Kidney epithelial cell (primary cell): ENCODE measurements around the gene GPR132. TPM values are rescaled to one million over a fixed set of nuclear protein-coding genes. Genes with fewer than 3 reads are reported as not detected.
"Not testable (repeated sequence)": the region's sequence is repeated elsewhere in the genome, so short reads cannot be mapped to it uniquely, and the experiment has no call there.

Source experiments
- DNase-seq: peaks from one replicate; pipeline ENCODE4 v3.0.0-alpha.2; 2010; ENCODE audit warnings: low read depth
- H3K27me3 ChIP-seq: 2 replicates; pipeline ENCODE4 v1.6.0; 2011; ENCODE audit warnings: low read length; ENCODE audit not compliant: control insufficient read depth, insufficient read depth
- H3K36me3 ChIP-seq: 2 replicates; pipeline ENCODE4 v1.5.1; 2011; ENCODE audit warnings: low read length; ENCODE audit not compliant: control insufficient read depth, insufficient read depth
- H3K4me3 ChIP-seq: 2 replicates; pipeline ENCODE4 v1.5.1; 2011; ENCODE audit warnings: low read depth, mild to moderate bottlenecking, control low read depth, low read length
- total RNA-seq: library from RNA; depleted of rRNA; stranded (reverse); fragments of >200 nt; gene quantifications from 2 replicates; pipeline ENCODE4 v1.2.3, GENCODE V29; 2015
- TF ChIP-seq, protein P1 (sequence below): IDR thresholded peaks from 2 replicates; pipeline ENCODE4 v1.5.1; 2011; ENCODE audit warnings: mild to moderate bottlenecking, moderate library complexity, low read length, control low read depth, inconsistent platforms; ENCODE audit not compliant: insufficient read depth, poor library complexity, severe bottlenecking

GPR132 gene
- total RNA-seq, 1 donor from 2014 or later: 1.7 TPM

- no peak overlapping the region for H3K4me3 ChIP-seq
- H3K27me3 ChIP-seq: no peaks in the 10 kb centered on the region
- no peaks in the 10 kb centered on the region for H3K36me3 ChIP-seq
- no peak for DNase-seq
- TF ChIP-seq, protein P1, sequence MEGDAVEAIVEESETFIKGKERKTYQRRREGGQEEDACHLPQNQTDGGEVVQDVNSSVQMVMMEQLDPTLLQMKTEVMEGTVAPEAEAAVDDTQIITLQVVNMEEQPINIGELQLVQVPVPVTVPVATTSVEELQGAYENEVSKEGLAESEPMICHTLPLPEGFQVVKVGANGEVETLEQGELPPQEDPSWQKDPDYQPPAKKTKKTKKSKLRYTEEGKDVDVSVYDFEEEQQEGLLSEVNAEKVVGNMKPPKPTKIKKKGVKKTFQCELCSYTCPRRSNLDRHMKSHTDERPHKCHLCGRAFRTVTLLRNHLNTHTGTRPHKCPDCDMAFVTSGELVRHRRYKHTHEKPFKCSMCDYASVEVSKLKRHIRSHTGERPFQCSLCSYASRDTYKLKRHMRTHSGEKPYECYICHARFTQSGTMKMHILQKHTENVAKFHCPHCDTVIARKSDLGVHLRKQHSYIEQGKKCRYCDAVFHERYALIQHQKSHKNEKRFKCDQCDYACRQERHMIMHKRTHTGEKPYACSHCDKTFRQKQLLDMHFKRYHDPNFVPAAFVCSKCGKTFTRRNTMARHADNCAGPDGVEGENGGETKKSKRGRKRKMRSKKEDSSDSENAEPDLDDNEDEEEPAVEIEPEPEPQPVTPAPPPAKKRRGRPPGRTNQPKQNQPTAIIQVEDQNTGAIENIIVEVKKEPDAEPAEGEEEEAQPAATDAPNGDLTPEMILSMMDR: no peak
Observed at GRCh38 chr14:105029402-105029801, 35.8 kb downstream of the GPR132 start.

DNA sequence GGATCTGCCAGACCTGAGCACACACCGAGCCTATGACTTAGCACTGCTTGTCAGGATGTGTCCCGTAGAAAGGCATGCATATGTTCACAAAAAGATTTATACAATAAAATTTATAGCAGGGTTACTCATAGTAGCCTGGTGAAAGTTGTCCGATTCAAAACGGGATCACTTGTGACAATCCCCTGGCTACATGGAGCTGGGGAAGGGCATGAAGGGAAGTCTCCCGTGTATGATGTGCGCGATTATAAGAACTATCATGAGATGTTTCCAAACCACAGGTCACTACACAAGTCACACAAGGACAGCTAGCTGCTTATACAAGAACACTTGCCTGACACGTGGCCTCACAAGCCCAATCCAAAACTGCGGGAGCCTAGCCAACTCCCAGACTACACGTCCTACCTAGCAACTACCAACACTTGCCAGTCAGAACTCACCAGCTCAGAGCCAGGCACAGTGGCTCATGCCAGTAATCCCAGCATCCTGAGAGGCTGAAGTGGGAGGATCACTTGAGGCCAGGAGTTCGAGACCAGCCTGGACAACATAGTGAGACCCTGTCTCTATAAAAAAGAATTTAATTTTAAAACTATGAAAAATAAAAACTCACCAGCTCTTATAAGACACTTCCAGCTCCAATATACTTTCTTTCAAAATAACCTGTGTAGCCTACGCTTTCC lies 36.8 kb downstream of the GPR132 start:
- H3K27me3 ChIP-seq: no peaks in the 10 kb centered on the region
- DNase-seq: no peak
- TF ChIP-seq, protein P1: no peak
- H3K4me3 ChIP-seq: no peak overlapping the region
- no peaks in the 10 kb centered on the region for H3K36me3 ChIP-seq

- not testable (repeated sequence) for H3K4me3 ChIP-seq, H3K27me3 ChIP-seq, DNase-seq, H3K36me3 ChIP-seq
Observed at GRCh38 chr14:105027718-105028117, 37.5 kb downstream of the GPR132 start.

- Histone ChIP-seq H3K36me3 (no peaks in the 10 kb centered on the region), H3K27me3 (no peaks in the 10 kb centered on the region), H3K4me3 (no peak overlapping the region)
- DNase-seq: no peak
- TF ChIP-seq, protein P1: no peak
Observed at GRCh38 chr14:105026802-105027563, 38.2 kb downstream of the GPR132 start.

DNA sequence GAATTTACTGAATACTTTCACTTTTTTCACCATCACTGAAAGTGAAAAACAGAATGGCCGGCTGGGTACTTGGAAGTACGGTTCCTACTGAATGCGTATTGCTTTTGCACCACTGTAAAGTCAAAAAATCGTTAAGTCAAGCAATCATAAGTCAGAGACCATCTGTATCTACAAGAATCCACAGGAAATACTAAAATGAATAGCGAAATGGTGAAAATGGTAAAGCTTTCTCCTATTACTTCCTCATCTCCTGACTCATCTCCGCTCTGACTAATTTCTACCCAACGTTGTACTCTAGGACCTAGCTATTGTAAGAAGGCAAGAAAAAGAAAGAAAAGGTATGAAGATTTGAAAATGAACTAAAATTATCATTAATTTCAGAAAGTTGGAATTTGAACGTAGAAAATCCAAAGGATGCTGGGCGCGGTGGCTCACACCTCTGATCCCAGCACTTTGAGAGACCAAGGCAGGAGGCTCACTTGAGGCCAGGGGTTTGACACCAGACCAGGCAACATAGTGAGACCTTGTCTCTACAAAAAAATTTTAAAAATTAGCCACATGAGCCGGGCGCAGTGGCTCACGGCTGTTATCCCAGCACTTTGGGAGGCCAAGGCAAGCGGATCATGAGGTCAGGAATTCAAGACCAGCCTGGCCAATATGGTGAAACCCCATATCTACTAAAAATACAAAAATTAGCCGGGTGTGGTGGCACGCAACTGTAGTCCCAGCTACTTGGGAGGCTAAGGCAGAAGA lies 39.0 kb downstream of the GPR132 start:
- no peaks in the 10 kb centered on the region for H3K27me3 ChIP-seq
- H3K4me3 ChIP-seq: no peak overlapping the region
- no peaks in the 10 kb centered on the region for H3K36me3 ChIP-seq
- TF ChIP-seq, protein P1: no peak
- DNase-seq: no peak

DNA sequence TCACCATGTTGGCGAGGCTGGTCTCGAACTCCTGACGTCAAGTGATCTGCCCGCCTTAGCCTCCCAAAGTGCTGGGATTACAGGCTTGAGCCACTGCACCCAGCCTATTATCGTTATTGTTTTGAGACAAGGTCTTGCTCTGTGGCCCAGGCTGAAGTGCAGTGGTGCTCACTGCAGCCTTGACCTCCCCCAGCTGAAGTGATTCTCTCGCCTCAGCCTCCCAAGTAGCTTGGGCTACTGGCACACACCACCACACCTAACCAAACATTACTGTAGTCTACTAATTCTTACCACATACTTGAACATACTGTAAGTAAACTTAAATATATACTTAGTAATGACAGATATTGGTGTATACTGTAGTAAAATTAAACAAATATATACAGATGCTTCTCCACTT lies 39.8 kb downstream of the GPR132 start:
- Histone ChIP-seq H3K27me3 (no peaks in the 10 kb centered on the region), H3K4me3 (no peak overlapping the region), H3K36me3 (no peaks in the 10 kb centered on the region)
- TF ChIP-seq, protein P1: no peak
- no peak for DNase-seq
